Tibial nerve (tissue), 3 donors: ENCODE data around the gene ADGRL1.

ENCODE experiments used
- POLR2A ChIP-seq, 2 donors: fragments of 450-650 bp; IDR thresholded peaks; one replicate each; pipeline ENCODE4 v1.6.1; 2017; ENCODE audit warnings: antibody characterized with exemption in 2 of 2, mild to moderate bottlenecking in 2 of 2, moderate library complexity in 2 of 2
- TF ChIP-seq, protein P1 (sequence below), 5 experiments: fragments of 200-600 bp in 3 of 5; fragments of 450-650 bp in 2 of 5; sonication (generic) in 3 of 5; IDR thresholded peaks; one replicate each; pipeline ENCODE4 v1.5.1; 2016 to 2019; ENCODE audit warnings: antibody characterized with exemption in 5 of 5, mild to moderate bottlenecking in 3 of 5, moderate library complexity in 2 of 5

DNA sequence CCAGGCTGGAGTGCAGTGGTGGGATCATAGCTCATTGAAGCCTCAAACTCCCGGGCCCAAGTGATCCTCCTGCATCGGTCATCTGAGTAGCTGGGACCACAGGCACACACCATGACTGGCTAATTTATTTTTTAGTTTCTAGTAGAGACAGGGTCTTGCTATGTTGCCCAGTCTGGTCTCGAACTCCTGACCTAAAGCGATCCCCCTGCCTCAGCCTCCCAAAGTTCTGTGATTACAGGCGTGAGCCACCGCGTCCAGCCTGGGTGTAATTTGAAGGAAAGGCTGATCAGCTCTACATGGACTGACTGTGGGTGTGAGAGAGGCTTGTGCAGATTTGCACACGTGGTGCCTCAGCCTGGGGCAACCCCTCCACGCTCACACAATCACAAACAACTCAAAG lies 31.1 kb downstream of the ADGRL1 start:
- TF ChIP-seq, protein P1, sequence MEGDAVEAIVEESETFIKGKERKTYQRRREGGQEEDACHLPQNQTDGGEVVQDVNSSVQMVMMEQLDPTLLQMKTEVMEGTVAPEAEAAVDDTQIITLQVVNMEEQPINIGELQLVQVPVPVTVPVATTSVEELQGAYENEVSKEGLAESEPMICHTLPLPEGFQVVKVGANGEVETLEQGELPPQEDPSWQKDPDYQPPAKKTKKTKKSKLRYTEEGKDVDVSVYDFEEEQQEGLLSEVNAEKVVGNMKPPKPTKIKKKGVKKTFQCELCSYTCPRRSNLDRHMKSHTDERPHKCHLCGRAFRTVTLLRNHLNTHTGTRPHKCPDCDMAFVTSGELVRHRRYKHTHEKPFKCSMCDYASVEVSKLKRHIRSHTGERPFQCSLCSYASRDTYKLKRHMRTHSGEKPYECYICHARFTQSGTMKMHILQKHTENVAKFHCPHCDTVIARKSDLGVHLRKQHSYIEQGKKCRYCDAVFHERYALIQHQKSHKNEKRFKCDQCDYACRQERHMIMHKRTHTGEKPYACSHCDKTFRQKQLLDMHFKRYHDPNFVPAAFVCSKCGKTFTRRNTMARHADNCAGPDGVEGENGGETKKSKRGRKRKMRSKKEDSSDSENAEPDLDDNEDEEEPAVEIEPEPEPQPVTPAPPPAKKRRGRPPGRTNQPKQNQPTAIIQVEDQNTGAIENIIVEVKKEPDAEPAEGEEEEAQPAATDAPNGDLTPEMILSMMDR (IDR thresholded peaks at IDR 0.05), result no peak
- no peak for TF ChIP-seq POLR2A (IDR thresholded peaks at IDR 0.05)
